HepG2 (cell line): Measurements from ENCODE around the gene DAD1.

Experiments
- CBX1 ChIP-seq: IDR thresholded peaks from one replicate; pipeline ENCODE4 v1.6.1; 2016; ENCODE audit warnings: antibody characterized with exemption, low read depth
- CTCF ChIP-seq: sonication (generic); formaldehyde crosslinking; IDR thresholded peaks from 2 replicates; pipeline ENCODE4 v1.5.0; 2020; ENCODE audit warnings: mild to moderate bottlenecking, missing genetic modification reagents, moderate library complexity
- FOXK1 ChIP-seq: sonication (generic); formaldehyde crosslinking; IDR thresholded peaks from 2 replicates; pipeline ENCODE4 v1.4.0; 2020; ENCODE audit warnings: low read depth, missing genetic modification reagents, borderline replicate concordance
- HNF4A ChIP-seq: sonication (generic); formaldehyde crosslinking; IDR thresholded peaks from 2 replicates; pipeline ENCODE4 v1.4.0; 2020; ENCODE audit warnings: missing genetic modification reagents
- JUND ChIP-seq: sonication (generic); formaldehyde crosslinking; IDR thresholded peaks from 2 replicates; pipeline ENCODE4 v1.8.0; 2022; ENCODE audit warnings: mild to moderate bottlenecking, missing genetic modification reagents
- MAFK ChIP-seq, 2 experiments: IDR thresholded peaks in 1 of 2; conservative IDR thresholded peaks in 1 of 2; 2 replicates each; pipeline ENCODE4 v1.6.1; 2011; ENCODE audit warnings: improper control_type of control experiment in 2 of 2, low read length in 2 of 2
- NFIC ChIP-seq: IDR thresholded peaks from 2 replicates; pipeline ENCODE4 v1.6.1; 2012; ENCODE audit warnings: mild to moderate bottlenecking, low read length, inconsistent platforms
- POLR2AphosphoS5 ChIP-seq: IDR thresholded peaks from 2 replicates; pipeline ENCODE4 v1.6.1; 2012; ENCODE audit warnings: low read depth, low read length
- RAD21 ChIP-seq: fragments of 450-650 bp; formaldehyde crosslinking; IDR thresholded peaks from 2 replicates; pipeline ENCODE4 v1.5.0; 2020; ENCODE audit warnings: mild to moderate bottlenecking
- SIN3A ChIP-seq: IDR thresholded peaks from 2 replicates; pipeline ENCODE4 v1.6.1; 2011; ENCODE audit warnings: low read depth, mild to moderate bottlenecking, control low read depth, low read length, borderline replicate concordance
- SOX6 ChIP-seq, 2 experiments: fragments of 450-650 bp in 1 of 2; sonication (generic) in 1 of 2; formaldehyde crosslinking in 1 of 2; IDR thresholded peaks; 2 replicates each; pipeline versions ENCODE4 v1.4.0 to v1.6.1; 2017 to 2020; ENCODE audit warnings: antibody characterized with exemption in 1 of 2, mild to moderate bottlenecking in 1 of 2, missing genetic modification reagents in 1 of 2
- TAF15 ChIP-seq: fragments of 200-400 bp; formaldehyde crosslinking; IDR thresholded peaks from one replicate; pipeline ENCODE4 v1.6.1; 2018; ENCODE audit warnings: mild to moderate bottlenecking, low read depth, low read length; ENCODE audit not compliant: poor library complexity, severe bottlenecking
- TF ChIP-seq, protein P1 (sequence below), 2 experiments: IDR thresholded peaks; 2 replicates each; pipeline ENCODE4 v1.6.1; 2011 to 2012; ENCODE audit warnings: low read length in 2 of 2, borderline replicate concordance in 1 of 2, low read depth in 1 of 2, mild to moderate bottlenecking in 1 of 2, moderate library complexity in 1 of 2
- TF ChIP-seq, protein P2 (sequence below): sonication (generic); formaldehyde crosslinking; IDR thresholded peaks from 2 replicates; pipeline ENCODE4 v1.4.0; 2020; ENCODE audit warnings: low read depth, mild to moderate bottlenecking, missing genetic modification reagents

DNA sequence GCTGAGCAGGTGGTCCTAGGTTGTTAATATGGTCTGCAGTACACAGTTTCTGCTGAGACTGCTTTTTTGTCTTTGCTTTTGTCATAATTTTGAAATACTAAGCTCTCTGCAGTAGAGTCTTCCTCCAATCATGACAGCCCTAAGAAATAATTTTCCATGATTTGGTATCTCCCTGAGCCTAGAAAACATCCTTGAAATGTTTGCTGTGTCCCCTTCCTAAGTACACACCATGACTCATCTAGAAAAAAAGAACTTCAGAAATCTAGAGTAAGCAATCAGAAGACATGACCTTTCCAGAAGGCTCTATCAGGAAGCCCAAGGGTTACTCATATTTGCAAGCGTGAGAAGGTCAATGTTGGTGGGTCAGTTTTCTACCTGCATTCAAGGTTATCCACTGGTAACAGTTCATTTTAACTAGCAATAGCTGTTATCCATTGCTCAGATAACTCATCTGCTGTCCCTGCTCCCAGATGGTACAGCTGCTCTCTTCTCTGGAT is 16.4 kb downstream of the DAD1 start:
- TF ChIP-seq HNF4A (CRISPR knock-in tag) (peak; percentile 63), TAF15 (no peak), JUND (CRISPR knock-in tag) (peak; percentile 86), RAD21 (no peak), POLR2AphosphoS5 (no peak), CBX1 (no peak), SOX6 (IDR thresholded peaks at IDR 0.05) (no peak), SOX6 (CRISPR knock-in tag; IDR thresholded peaks at IDR 0.05) (no peak), SIN3A (no peak), FOXK1 (CRISPR knock-in tag) (no peak), CTCF (CRISPR knock-in tag) (no peak), NFIC (no peak; the same call in 1 of the 2 replicates), MAFK (conservative IDR thresholded peaks at IDR 0.05 in 1 of 2, IDR thresholded peaks at IDR 0.05 in 1 of 2; ENCODE audit: low read length in 2 of 2) (peak; percentile 95)
- TF ChIP-seq, protein P1, sequence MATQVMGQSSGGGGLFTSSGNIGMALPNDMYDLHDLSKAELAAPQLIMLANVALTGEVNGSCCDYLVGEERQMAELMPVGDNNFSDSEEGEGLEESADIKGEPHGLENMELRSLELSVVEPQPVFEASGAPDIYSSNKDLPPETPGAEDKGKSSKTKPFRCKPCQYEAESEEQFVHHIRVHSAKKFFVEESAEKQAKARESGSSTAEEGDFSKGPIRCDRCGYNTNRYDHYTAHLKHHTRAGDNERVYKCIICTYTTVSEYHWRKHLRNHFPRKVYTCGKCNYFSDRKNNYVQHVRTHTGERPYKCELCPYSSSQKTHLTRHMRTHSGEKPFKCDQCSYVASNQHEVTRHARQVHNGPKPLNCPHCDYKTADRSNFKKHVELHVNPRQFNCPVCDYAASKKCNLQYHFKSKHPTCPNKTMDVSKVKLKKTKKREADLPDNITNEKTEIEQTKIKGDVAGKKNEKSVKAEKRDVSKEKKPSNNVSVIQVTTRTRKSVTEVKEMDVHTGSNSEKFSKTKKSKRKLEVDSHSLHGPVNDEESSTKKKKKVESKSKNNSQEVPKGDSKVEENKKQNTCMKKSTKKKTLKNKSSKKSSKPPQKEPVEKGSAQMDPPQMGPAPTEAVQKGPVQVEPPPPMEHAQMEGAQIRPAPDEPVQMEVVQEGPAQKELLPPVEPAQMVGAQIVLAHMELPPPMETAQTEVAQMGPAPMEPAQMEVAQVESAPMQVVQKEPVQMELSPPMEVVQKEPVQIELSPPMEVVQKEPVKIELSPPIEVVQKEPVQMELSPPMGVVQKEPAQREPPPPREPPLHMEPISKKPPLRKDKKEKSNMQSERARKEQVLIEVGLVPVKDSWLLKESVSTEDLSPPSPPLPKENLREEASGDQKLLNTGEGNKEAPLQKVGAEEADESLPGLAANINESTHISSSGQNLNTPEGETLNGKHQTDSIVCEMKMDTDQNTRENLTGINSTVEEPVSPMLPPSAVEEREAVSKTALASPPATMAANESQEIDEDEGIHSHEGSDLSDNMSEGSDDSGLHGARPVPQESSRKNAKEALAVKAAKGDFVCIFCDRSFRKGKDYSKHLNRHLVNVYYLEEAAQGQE (IDR thresholded peaks at IDR 0.05; ENCODE audit: borderline replicate concordance in 1 of 2, low read depth in 1 of 2, low read length in 2 of 2) = 0 out of 4 replicates have a peak, but pooled peaks of 1 of the 2 experiments have one; percentile 23
- TF ChIP-seq, protein P2, sequence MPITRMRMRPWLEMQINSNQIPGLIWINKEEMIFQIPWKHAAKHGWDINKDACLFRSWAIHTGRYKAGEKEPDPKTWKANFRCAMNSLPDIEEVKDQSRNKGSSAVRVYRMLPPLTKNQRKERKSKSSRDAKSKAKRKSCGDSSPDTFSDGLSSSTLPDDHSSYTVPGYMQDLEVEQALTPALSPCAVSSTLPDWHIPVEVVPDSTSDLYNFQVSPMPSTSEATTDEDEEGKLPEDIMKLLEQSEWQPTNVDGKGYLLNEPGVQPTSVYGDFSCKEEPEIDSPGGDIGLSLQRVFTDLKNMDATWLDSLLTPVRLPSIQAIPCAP = no peak
